OCI-LY3 (cell line): ENCODE data around the gene ZNF69.
"Not testable (repeated sequence)": the region's sequence is repeated elsewhere in the genome, so short reads cannot be mapped to it uniquely, and the experiment has no call there.

Experiments used
- H2AFZ ChIP-seq: fragments of 200-600, 300-600 bp; shearing (Covaris generic); 2 replicates; pipeline ENCODE4 v1.6.0; 2014; ENCODE audit warnings: antibody characterized with exemption, low read depth, low read length
- H3K27ac ChIP-seq: fragments of 200-600, 300-600 bp; sonication (generic); 2 replicates; pipeline ENCODE4 v1.5.1; 2014; ENCODE audit warnings: mild to moderate bottlenecking, low read length, moderate library complexity, mixed read lengths
- H3K27me3 ChIP-seq: fragments of 200-600, 300-600 bp; sonication (generic); 2 replicates; pipeline ENCODE4 v1.6.1; 2014; ENCODE audit warnings: low read depth, low read length, mixed read lengths
- H3K36me3 ChIP-seq: fragments of 200-600, 300-600 bp; sonication (generic); replicated peaks from 2 replicates; pipeline ENCODE3; 2014; ENCODE audit warnings: low read depth, low read length, mixed read lengths
- H3K4me1 ChIP-seq: fragments of 300-600, 200-600 bp; sonication (generic); 2 replicates; pipeline ENCODE4 v1.6.1; 2014; ENCODE audit warnings: low read length, mixed read lengths
- H3K4me2 ChIP-seq: fragments of 200-600, 300-600 bp; sonication (generic); 2 replicates; pipeline ENCODE4 v1.6.1; 2014; ENCODE audit warnings: low read length, mixed read lengths
- H3K4me3 ChIP-seq: fragments of 300-600, 200-600 bp; sonication (generic); 2 replicates; pipeline ENCODE4 v1.5.1; 2014; ENCODE audit warnings: antibody characterized with exemption, mild to moderate bottlenecking, low read length, moderate library complexity
- H3K79me2 ChIP-seq: fragments of 300-600, 200-600 bp; shearing (Covaris generic); 2 replicates; pipeline ENCODE4 v1.6.1; 2014; ENCODE audit warnings: mild to moderate bottlenecking, low read length, mixed read lengths
- H3K9ac ChIP-seq: fragments of 300-600, 200-600 bp; shearing (Covaris generic); 2 replicates; pipeline ENCODE4 v1.6.0; 2014; ENCODE audit warnings: mild to moderate bottlenecking, low read length, moderate library complexity
- H3K9me3 ChIP-seq: fragments of 200-600, 300-600 bp; shearing (Covaris generic); 2 replicates; pipeline ENCODE4 v1.6.1; 2014; ENCODE audit warnings: low read length, mixed read lengths; ENCODE audit not compliant: insufficient read depth
- H4K20me1 ChIP-seq: fragments of 200-600, 300-600 bp; sonication (generic); 2 replicates; pipeline ENCODE4 v1.6.1; 2016; ENCODE audit warnings: low read length, mixed read lengths; ENCODE audit not compliant: insufficient read depth
- EZH2phosphoT487 ChIP-seq: fragments of 200-600 bp; shearing (Covaris generic); IDR thresholded peaks from 2 replicates; pipeline ENCODE4 v1.6.1; 2018; ENCODE audit warnings: antibody characterized with exemption, mixed run types, low read depth
- TF ChIP-seq, protein P1 (sequence below): fragments of 200-600, 300-600 bp; sonication (generic); IDR thresholded peaks from 2 replicates; pipeline ENCODE4 v1.5.1; 2014; ENCODE audit warnings: antibody characterized with exemption, low read length, low read depth

Gene ZNF69

DNA sequence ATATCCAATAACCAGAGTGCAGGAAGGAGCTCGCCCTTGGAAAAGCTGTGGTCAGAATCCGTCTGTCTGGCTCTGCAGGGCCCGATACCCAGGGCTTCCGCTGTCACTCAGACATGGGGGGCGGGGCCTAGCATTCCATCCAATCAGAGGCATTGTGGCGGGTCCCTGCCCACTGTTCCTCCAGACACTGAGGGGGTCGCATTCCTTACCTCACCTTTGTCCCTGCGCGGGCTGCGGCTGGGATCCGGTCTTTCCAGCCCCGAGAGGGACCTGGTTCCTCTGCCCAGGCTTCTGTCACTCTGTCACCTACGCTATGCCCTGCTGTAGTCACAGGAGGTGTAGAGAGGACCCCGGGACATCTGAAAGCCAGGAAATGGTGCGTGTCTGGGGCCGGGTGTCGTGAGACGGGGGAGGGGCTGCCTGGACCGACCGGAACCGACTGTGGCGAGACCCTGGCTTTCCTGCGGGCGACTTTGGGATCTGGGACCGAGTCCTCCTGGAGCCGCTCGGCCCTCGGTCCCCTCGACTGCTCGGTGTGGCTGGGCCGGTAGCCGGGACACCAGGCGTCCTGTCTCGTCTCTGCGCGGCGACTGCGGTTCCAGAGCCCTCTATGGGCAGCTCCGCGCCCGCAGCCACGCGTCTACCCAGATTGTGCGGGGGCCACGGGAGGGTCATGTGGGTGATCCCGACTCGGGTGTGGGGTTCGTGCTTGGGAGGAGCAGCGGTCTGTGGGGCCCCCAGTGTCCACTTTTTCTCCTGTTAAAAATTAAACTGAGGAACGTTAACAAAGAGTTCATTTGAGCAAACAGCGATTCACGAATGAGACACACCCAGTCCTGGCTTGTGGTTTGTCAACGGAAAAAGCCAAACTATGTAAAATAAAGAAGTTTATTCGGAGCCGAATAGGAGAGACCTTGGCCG lies at the start of gene ZNF69:
Gene ZNF69, plus strand, starts transcription at position 172 of the 921 bp plus-strand sequence. Its CDS starts 142 bp downstream, at position 314.
- H4K20me1 ChIP-seq = no peaks in the 10 kb centered on the region
- H3K9ac ChIP-seq = 0 out of 2 replicates have a peak within 1 kb of the TSS, but pooled peaks have one; percentile 15
- H3K4me2 ChIP-seq = peak within 1 kb of the TSS; percentile 43
- peak within 1 kb of the TSS; percentile 70 for H3K4me3 ChIP-seq
- H2AFZ ChIP-seq = no peak within 1 kb of the TSS
- H3K27me3 ChIP-seq = no peaks in the 10 kb centered on the region
- no peaks in the 10 kb centered on the region for H3K79me2 ChIP-seq
- H3K4me1 ChIP-seq = no peaks in the 10 kb centered on the region
- no peak within 1 kb of the TSS for H3K27ac ChIP-seq
- no peaks in the 10 kb centered on the region for H3K36me3 ChIP-seq
- TF ChIP-seq, protein P1, sequence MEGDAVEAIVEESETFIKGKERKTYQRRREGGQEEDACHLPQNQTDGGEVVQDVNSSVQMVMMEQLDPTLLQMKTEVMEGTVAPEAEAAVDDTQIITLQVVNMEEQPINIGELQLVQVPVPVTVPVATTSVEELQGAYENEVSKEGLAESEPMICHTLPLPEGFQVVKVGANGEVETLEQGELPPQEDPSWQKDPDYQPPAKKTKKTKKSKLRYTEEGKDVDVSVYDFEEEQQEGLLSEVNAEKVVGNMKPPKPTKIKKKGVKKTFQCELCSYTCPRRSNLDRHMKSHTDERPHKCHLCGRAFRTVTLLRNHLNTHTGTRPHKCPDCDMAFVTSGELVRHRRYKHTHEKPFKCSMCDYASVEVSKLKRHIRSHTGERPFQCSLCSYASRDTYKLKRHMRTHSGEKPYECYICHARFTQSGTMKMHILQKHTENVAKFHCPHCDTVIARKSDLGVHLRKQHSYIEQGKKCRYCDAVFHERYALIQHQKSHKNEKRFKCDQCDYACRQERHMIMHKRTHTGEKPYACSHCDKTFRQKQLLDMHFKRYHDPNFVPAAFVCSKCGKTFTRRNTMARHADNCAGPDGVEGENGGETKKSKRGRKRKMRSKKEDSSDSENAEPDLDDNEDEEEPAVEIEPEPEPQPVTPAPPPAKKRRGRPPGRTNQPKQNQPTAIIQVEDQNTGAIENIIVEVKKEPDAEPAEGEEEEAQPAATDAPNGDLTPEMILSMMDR = no peak
- TF ChIP-seq EZH2phosphoT487 = no peak
- H3K9me3 ChIP-seq = no peaks in the 10 kb centered on the region

DNA sequence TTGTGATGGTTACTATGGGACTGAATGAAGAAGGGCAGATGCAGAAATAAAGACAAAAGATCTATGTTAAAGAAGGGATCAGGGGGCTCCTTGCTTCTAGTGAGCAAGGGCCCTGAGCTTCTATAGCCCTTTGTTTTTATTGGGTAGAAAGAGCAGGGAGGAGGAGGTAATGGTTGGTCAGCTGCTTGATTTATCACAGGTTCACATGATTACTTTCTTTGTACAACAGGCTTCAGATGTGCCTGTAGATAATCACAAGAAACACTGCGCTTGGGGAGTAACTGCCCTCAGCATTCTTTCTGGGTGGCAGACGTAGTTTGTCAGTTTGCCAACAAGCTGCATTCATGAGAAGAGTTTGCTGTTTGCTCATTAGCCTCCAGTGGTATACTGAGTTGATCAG lies 43.9 kb upstream of the ZNF69 start:
- Histone ChIP-seq H3K4me1 (0 out of 2 replicates have a peak, but pooled peaks cover 10% of the 10 kb centered on the region), H3K9me3 (no peaks in the 10 kb centered on the region; the same call in 1 of the 2 replicates)
- TF ChIP-seq, protein P1 = no peak

DNA sequence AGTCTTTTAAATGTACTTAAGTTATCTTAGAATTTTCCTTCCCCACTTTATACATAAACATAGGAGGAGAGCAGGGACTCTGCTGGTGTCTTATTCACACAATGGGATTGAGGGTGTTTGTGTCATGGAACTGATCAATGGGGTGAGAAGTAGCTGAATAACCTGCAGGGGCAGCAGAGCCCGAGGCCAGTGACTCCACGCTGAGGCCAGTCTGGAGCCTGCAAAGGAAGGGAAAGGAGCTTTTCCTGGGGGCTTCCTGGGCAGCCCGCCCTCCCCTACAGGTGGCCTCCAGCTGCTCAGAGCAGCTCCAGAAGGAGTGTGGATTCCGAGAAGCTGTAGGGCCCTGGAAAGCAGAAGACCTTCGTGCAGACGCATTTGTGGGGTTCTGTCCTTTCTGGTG lies 40.0 kb upstream of the ZNF69 start:
- peaks cover 14% of the 10 kb centered on the region; the same call in 1 of the 2 replicates for H3K4me1 ChIP-seq
- H4K20me1 ChIP-seq, H3K79me2 ChIP-seq, H3K27me3 ChIP-seq, H3K9me3 ChIP-seq, H3K9ac ChIP-seq, H3K4me2 ChIP-seq, H3K27ac ChIP-seq, H2AFZ ChIP-seq, H3K4me3 ChIP-seq, H3K36me3 ChIP-seq: not testable (repeated sequence)

More for the DNA sequence above, 43.9 kb upstream of the ZNF69 start:
- H3K9ac ChIP-seq = no peak overlapping the region
- H3K79me2 ChIP-seq = no peaks in the 10 kb centered on the region
- H3K4me3 ChIP-seq = no peak overlapping the region
- H3K27me3 ChIP-seq = no peaks in the 10 kb centered on the region
- H4K20me1 ChIP-seq = no peaks in the 10 kb centered on the region
- no peaks in the 10 kb centered on the region for H3K36me3 ChIP-seq
- H3K4me2 ChIP-seq = no peak overlapping the region
- H2AFZ ChIP-seq = no peak overlapping the region
- no peak overlapping the region for H3K27ac ChIP-seq

DNA sequence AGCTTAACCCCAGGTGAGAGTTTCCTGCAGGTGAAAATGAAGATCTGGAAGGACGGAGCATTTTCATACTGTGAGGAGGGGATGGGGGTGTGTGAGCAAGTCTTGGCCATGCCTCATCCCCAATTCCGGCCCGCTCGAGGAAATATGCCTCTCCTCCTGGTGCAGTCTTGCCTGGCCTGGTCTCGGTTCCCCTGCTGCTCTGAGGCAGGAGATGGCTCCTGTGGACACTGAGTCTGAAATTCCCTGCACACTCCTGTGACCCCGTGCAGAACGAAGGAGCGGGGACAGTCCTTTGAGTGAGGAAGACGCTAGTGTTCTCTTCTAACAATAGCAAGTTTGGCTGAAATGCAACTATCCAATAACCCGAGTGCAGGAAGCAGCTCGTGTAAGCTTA lies 39.4 kb upstream of the ZNF69 start:
- Histone ChIP-seq H3K27ac (no peak overlapping the region), H3K79me2 (no peaks in the 10 kb centered on the region)

More for the DNA sequence above, 39.4 kb upstream of the ZNF69 start:
- H3K4me3 ChIP-seq = peak overlapping the region; percentile 81
- peak overlapping the region; percentile 72 for H3K4me2 ChIP-seq
- H3K4me1 ChIP-seq = peaks cover 10% of the 10 kb centered on the region; the same call in 1 of the 2 replicates
- H3K9me3 ChIP-seq = no peaks in the 10 kb centered on the region
- no peaks in the 10 kb centered on the region for H3K36me3 ChIP-seq
- TF ChIP-seq EZH2phosphoT487 = no peak
- TF ChIP-seq, protein P1 = no peak
- H3K9ac ChIP-seq = no peak overlapping the region
- no peaks in the 10 kb centered on the region for H3K27me3 ChIP-seq
- H2AFZ ChIP-seq = peak overlapping the region; percentile 81; the same call in 1 of the 2 replicates
- no peaks in the 10 kb centered on the region for H4K20me1 ChIP-seq
